IMR-90 (cell line): Measurements from ENCODE around the gene CRTAC1. TPM values are rescaled to one million over a fixed set of nuclear protein-coding genes. Genes with fewer than 3 reads are reported as not detected.

ENCODE experiments used
- ATAC-seq: fragments of 200-7000 bp; cut with Tn5 transposase; 2 replicates; pipeline ENCODE4 v1.9.1; 2020; ENCODE audit warnings: low read depth, mild to moderate bottlenecking, moderate library complexity
- BruUV-seq: library from RNA; stranded (reverse); fragments of 400-500 nt; replicated peaks from 2 replicates; lab custom pipeline; 2021; lab: Mats Ljungman, UMichigan
- CTCF ChIA-PET: fragments of 300-600 bp; formaldehyde crosslinking; extraction: SDS; loops from one replicate; lab custom pipeline; 2021; ENCODE audit warnings: antibody characterized with exemption; lab: Yijun Ruan, JAX
- POLR2A ChIA-PET: fragments of 300-600 bp; sonication (Branson Sonifier 250); formaldehyde crosslinking; loops from one replicate; lab custom pipeline; 2022; ENCODE audit warnings: antibody characterized with exemption; ENCODE audit not compliant: unreplicated experiment; lab: Charles Lee
- DNase-seq: peaks from one replicate; pipeline ENCODE4 v3.0.0; 2013
- H2AFZ ChIP-seq: replicated peaks from 2 replicates; pipeline ENCODE3; 2013; ENCODE audit warnings: low read length, mild to moderate bottlenecking; ENCODE audit not compliant: poor library complexity
- H2AK5ac ChIP-seq: 2 replicates; pipeline ENCODE4 v1.6.1; 2013; ENCODE audit warnings: low read depth, low read length, inconsistent platforms
- H2AK9ac ChIP-seq: replicated peaks from 2 replicates; pipeline ENCODE3; 2013; ENCODE audit warnings: mild to moderate bottlenecking, low read depth, low read length, moderate library complexity; ENCODE audit not compliant: poor library complexity
- H2BK120ac ChIP-seq: 2 replicates; pipeline ENCODE4 v1.6.1; 2013; ENCODE audit warnings: low read depth, low read length, inconsistent platforms
- H2BK15ac ChIP-seq: 3 replicates; pipeline ENCODE4 v1.6.1; 2013; ENCODE audit warnings: low read depth, low read length, inconsistent platforms
- H2BK20ac ChIP-seq: 2 replicates; pipeline ENCODE4 v1.6.1; 2013; ENCODE audit warnings: low read depth, mild to moderate bottlenecking, inconsistent platforms, low read length, moderate library complexity
- H2BK5ac ChIP-seq: 2 replicates; pipeline ENCODE4 v1.6.1; 2013; ENCODE audit warnings: mild to moderate bottlenecking, low read depth, low read length, inconsistent platforms; ENCODE audit not compliant: poor library complexity, severe bottlenecking
- H3K14ac ChIP-seq: replicated peaks from 2 replicates; pipeline ENCODE4 v1.6.1; 2013; ENCODE audit warnings: low read depth, low read length, inconsistent platforms
- H3K18ac ChIP-seq: 2 replicates; pipeline ENCODE4 v1.6.1; 2013; ENCODE audit warnings: low read depth, low read length, control low read depth
- H3K23ac ChIP-seq: 2 replicates; pipeline ENCODE4 v1.6.1; 2013; ENCODE audit warnings: low read depth, low read length, inconsistent platforms
- H3K27ac ChIP-seq: 2 replicates; pipeline ENCODE4 v1.5.1; 2013; ENCODE audit warnings: mild to moderate bottlenecking, control low read depth, low read length; ENCODE audit not compliant: insufficient read depth
- H3K27me3 ChIP-seq: 2 replicates; pipeline ENCODE4 v1.6.1; 2013; ENCODE audit warnings: low read length; ENCODE audit not compliant: control insufficient read depth, insufficient read depth
- H3K36me3 ChIP-seq: 2 replicates; pipeline ENCODE4 v1.6.1; 2013; ENCODE audit warnings: low read length, mixed read lengths; ENCODE audit not compliant: control insufficient read depth, insufficient read depth
- H3K4ac ChIP-seq: 2 replicates; pipeline ENCODE4 v1.6.1; 2013; ENCODE audit warnings: low read depth, low read length, inconsistent platforms
- H3K4me1 ChIP-seq: 2 replicates; pipeline ENCODE4 v1.6.1; 2013; ENCODE audit warnings: low read length, mixed read lengths; ENCODE audit not compliant: control insufficient read depth, insufficient read depth
- H3K4me2 ChIP-seq: 2 replicates; pipeline ENCODE4 v1.6.1; 2013; ENCODE audit warnings: low read depth, mild to moderate bottlenecking, control low read depth, low read length, moderate library complexity
- H3K4me3 ChIP-seq: 2 replicates; pipeline ENCODE4 v1.5.1; 2013; ENCODE audit warnings: low read depth, mild to moderate bottlenecking, control low read depth, low read length, moderate library complexity; ENCODE audit not compliant: insufficient read depth
- H3K56ac ChIP-seq: 2 replicates; pipeline ENCODE4 v1.6.1; 2013; ENCODE audit warnings: low read length, inconsistent platforms; ENCODE audit not compliant: insufficient read depth; ENCODE audit errors: extremely low read depth
- H3K79me1 ChIP-seq, 2 experiments: 2 replicates each; pipeline ENCODE4 v1.6.1; 2013; ENCODE audit warnings: low read length in 2 of 2, inconsistent platforms in 1 of 2, low read depth in 1 of 2
- H3K9ac ChIP-seq: 2 replicates; pipeline ENCODE4 v1.6.1; 2013; ENCODE audit warnings: low read depth, low read length, control low read depth
- H3K9me1 ChIP-seq: 2 replicates; pipeline ENCODE4 v1.6.1; 2013; ENCODE audit warnings: low read length, inconsistent platforms; ENCODE audit not compliant: insufficient read depth
- H3K9me3 ChIP-seq: 2 replicates; pipeline ENCODE4 v1.6.1; 2013; ENCODE audit warnings: low read length; ENCODE audit not compliant: control insufficient read depth, insufficient read depth
- H4K20me1 ChIP-seq: 2 replicates; pipeline ENCODE4 v1.6.1; 2013; ENCODE audit warnings: low read length, inconsistent platforms; ENCODE audit not compliant: insufficient read depth
- H4K5ac ChIP-seq: 2 replicates; pipeline ENCODE4 v1.6.1; 2013; ENCODE audit warnings: mild to moderate bottlenecking, low read depth, low read length, control low read depth
- H4K8ac ChIP-seq, 2 experiments: 2 replicates each; pipeline ENCODE4 v1.6.1; 2013; ENCODE audit warnings: low read depth in 2 of 2, low read length in 2 of 2, control low read depth in 1 of 2, inconsistent platforms in 1 of 2
- H4K91ac ChIP-seq: 2 replicates; pipeline ENCODE4 v1.6.1; 2013; ENCODE audit warnings: low read depth, low read length, inconsistent platforms; ENCODE audit not compliant: insufficient read depth
- MAFK ChIP-seq: IDR thresholded peaks from 2 replicates; pipeline ENCODE4 v1.6.1; 2012; ENCODE audit warnings: low read depth, low read length, improper control_type of control experiment
- WGBS, 2 experiments: methylation state at CpG; one replicate each; pipeline versions ENCODE4 v1.1.5 to v1.1.7; 2013; ENCODE audit warnings: missing lambda C conversion rate in 2 of 2; ENCODE audit not compliant: insufficient read length in 1 of 2; ENCODE audit errors: extremely low coverage in 2 of 2; 5-methylcytosine and 5-hydroxymethylcytosine counted together
- dilution Hi-C: fragments of 300-500 bp; cut with HindIII; formaldehyde crosslinking; loops from one replicate; pipeline ENCODE4 v1.14.3; 2018; ENCODE audit warnings: low sequenced_read_pairs; ENCODE audit not compliant: unreplicated experiment
- in situ Hi-C: fragments of 300-500 bp; cut with MboI; formaldehyde crosslinking; loops from 3 replicates; pipeline ENCODE4 v1.14.3; 2019; ENCODE audit warnings: low sequenced_read_pairs, inconsistent platforms, mixed read lengths
- intact Hi-C: fragments of 100-400 bp; cut with micrococcal nuclease; formaldehyde crosslinking; loops from 2 replicates; pipeline ENCODE4 v1.10.0; 2022
- polyA plus RNA-seq, 3 experiments: library from polyadenylated mRNA; depleted of rRNA; stranded (reverse); fragments of >200 nt; gene quantifications; 2 replicates each; pipeline ENCODE4 v1.2.3, GENCODE V29; 2012; ENCODE audit warnings: low replicate concordance in 1 of 3
- total RNA-seq: library from RNA; depleted of rRNA; stranded (reverse); fragments of >200 nt; gene quantifications from 2 replicates; pipeline ENCODE4 v1.2.3, GENCODE V29; 2012
- TF ChIP-seq, protein P1 (sequence below): conservative IDR thresholded peaks from 2 replicates; pipeline ENCODE4 v1.5.1; 2012; ENCODE audit warnings: mild to moderate bottlenecking, low read depth, low read length, improper control_type of control experiment

Gene CRTAC1
- total and polyA plus RNA-seq, 2 of the 4 experiments (the other 2 are of a cell fraction): not detected

DNA sequence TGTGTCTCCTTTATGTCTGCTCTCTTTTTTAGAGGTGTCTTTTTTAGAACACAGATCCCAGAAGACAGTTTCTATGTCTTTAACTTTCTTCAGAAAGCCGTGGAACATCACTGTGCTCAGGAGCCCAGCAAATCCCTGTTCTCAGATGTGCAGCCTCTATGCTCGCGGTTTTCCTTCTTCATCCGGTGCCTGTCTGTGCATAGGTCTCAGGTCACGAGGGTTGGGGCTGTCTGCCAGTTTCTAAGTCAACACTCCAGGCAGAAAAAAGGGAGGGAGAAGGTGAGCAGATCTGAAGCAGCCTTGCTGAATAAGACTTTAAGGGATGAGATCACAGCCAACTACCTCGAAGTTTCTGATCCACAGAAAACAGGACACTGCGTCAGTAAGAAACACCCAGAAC, 68.5 kb downstream of the CRTAC1 start:
- DNase-seq: no peak
- Histone ChIP-seq H3K9ac (no peak overlapping the region), H3K4me2 (no peak overlapping the region), H3K79me1 (no peaks in the 10 kb centered on the region), H2AK9ac (no peak overlapping the region), H2BK15ac (no peak overlapping the region), H4K8ac (no peak overlapping the region), H3K27ac (no peak overlapping the region), H3K14ac (no peak overlapping the region), H3K18ac (no peak overlapping the region), H2AFZ (no peak overlapping the region), H3K9me3 (no peaks in the 10 kb centered on the region), H2BK20ac (no peak overlapping the region), H4K5ac (no peak overlapping the region), H4K91ac (no peak overlapping the region), H2BK5ac (no peak overlapping the region), H3K36me3 (no peaks in the 10 kb centered on the region), H3K4ac (no peak overlapping the region), H3K4me3 (no peak overlapping the region), H3K4me1 (no peaks in the 10 kb centered on the region), H4K20me1 (no peaks in the 10 kb centered on the region), H3K23ac (no peak overlapping the region), H3K9me1 (no peaks in the 10 kb centered on the region), H2BK120ac (no peak overlapping the region), H3K56ac (no peak overlapping the region), H2AK5ac (no peak overlapping the region), H3K27me3 (no peaks in the 10 kb centered on the region; the same call in 1 of the 2 replicates)
- intact Hi-C loops (no loop called here), in situ Hi-C loops (no loop called here), dilution Hi-C loops (no loop called here)
- ChIA-PET CTCF (no interaction called here), POLR2A (no interaction called here)
- ATAC-seq: no peak
- TF ChIP-seq MAFK: no peak
- TF ChIP-seq, protein P1, sequence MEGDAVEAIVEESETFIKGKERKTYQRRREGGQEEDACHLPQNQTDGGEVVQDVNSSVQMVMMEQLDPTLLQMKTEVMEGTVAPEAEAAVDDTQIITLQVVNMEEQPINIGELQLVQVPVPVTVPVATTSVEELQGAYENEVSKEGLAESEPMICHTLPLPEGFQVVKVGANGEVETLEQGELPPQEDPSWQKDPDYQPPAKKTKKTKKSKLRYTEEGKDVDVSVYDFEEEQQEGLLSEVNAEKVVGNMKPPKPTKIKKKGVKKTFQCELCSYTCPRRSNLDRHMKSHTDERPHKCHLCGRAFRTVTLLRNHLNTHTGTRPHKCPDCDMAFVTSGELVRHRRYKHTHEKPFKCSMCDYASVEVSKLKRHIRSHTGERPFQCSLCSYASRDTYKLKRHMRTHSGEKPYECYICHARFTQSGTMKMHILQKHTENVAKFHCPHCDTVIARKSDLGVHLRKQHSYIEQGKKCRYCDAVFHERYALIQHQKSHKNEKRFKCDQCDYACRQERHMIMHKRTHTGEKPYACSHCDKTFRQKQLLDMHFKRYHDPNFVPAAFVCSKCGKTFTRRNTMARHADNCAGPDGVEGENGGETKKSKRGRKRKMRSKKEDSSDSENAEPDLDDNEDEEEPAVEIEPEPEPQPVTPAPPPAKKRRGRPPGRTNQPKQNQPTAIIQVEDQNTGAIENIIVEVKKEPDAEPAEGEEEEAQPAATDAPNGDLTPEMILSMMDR: no peak
- BruUV-seq: no TSS peak
- 0% methylated on average over 1 of the region's 7 CpGs; no CpG with 5 or more reads in 1 of the 2 experiments for WGBS, 2 experiments
